Measurements from ENCODE around the gene PXK. TPM values are rescaled to one million over a fixed set of nuclear protein-coding genes. Genes with fewer than 3 reads are reported as not detected.

PXK gene
- 24.4 and 30.3 TPM in 2 replicates for total RNA-seq

GRCh38 chr3:58332575-58333188 lies at the start of gene PXK:
TSS of gene PXK (plus strand) at chr3:58332892. CDS start at chr3:58332989, 97 bp downstream.

DNA sequence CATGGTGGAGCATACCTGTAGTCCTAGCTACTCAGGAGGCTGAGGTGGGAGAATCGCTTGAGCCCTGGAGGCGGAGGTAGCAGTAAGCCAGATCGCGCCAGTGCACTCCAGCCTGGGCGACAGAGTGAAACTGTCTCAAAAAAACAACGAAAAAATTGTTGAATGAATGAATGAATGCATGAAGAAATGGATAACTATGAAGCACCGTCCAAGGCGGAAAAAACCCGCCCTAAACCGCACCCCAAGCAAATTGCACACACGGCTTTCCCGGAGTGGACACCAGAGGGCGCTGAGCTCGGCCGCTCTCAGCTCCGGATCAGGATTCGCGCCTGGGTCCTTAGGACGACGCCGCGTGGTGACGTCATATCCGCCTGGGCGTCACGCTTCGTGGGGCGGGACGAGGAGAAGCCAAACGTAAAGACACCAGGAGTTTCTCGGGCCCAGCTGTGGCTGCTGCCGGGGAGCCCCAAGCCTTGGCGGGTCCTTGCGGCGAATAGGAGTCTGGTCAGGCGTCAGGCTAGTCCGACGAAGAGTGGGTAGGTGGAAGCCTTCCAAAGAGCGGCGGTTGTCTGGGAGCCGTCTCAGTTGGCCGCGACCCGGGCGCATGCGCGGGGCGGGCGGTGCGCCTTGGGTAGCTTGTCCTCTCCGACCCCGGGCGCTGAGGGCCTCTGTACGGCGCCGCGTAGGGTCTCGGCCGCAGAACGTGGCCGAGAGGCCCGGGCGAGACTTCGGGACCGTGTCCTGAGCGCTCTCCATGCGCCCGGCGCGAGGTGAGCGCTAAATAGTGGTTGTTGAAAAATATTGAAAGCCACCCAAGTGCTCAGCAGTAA lies 26.6 kb upstream of the PXK start, which contains the start of the genes HTD2 and RPP14:
HTD2 (plus strand) TSS at position 639 of the 830 bp plus-strand sequence. CDS start 11,094 bp downstream, outside the sequence.
RPP14 (plus strand) TSS at position 364 of the 830 bp plus-strand sequence. CDS start 4,085 bp downstream, outside the sequence.

DNA sequence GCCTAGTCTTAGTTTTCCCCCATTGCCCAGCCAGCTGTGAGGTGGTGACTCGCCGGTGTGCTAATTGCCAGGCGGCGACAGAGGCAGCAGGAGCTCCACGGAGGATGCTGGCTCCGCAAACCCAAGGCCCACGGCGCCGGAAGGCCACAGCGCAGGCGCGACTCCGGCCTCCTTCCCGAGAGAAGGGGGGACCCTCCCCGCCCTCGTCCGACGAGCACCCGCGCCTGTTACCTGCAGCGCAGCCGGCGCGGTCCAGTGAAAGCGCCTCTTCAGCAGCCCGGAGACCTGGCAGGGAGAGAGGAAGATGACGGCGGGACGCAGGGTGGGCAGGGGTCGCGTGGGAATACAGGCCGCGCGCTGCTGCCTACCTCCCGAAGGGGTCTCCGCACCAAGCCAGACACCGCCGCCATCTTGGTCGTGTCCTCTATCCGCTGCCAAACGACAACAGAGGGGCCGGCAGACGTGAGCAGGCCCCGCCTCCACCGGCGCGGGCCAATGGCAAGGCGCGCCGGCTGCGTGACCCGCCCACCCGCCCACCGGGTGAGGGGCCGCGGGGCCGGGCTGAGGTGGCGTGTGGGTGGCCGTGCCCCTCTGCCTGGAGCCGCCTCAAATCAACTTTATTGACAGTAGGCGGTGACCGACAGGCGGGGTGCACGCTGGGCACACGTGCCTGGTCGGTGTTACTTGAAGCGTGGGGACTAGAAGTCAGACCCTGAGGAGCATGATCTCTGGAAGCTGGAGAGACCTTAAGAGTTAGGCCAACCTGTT lies 100.9 kb downstream of the PXK start, which contains the start of gene PDHB:
PDHB (minus strand) TSS at position 433 of the 768 bp plus-strand sequence; CDS start at position 410, 23 bp downstream.

Other genes with a start within 250 kb of the PXK start
- gene DNASE1L3, start 121.9 kb upstream of the PXK start, total RNA-seq = not detected in 2 replicates
- gene ABHD6, start 95.1 kb upstream of the PXK start, total RNA-seq = 6.1 and 8.5 TPM in 2 replicates
- gene RPP14, start 26.6 kb upstream of the PXK start, total RNA-seq = 12.4 and 12.7 TPM in 2 replicates
- 4.8 TPM in 2 replicates for gene HTD2, start 26.4 kb upstream of the PXK start, total RNA-seq
- 103 and 121 TPM in 2 replicates for gene PDHB, start 100.9 kb downstream of the PXK start, total RNA-seq
- 7.8 and 7.9 TPM in 2 replicates for gene KCTD6, start 159.2 kb downstream of the PXK start, total RNA-seq
- gene ACOX2, start 204.3 kb downstream of the PXK start, total RNA-seq = 25.6 and 27.1 TPM in 2 replicates
- gene FAM107A, start 244.5 kb downstream of the PXK start, total RNA-seq = 0.99 and 1.2 TPM in 2 replicates

Data from aortic smooth muscle cell (primary cell).